IPS-20b (cell line): ENCODE measurements around the gene CREB3L4.

ENCODE experiments used
- H3K27ac ChIP-seq: one replicate; pipeline ENCODE4 v1.5.1; 2013; ENCODE audit warnings: low read length
- H3K27me3 ChIP-seq: 2 replicates; pipeline ENCODE4 v1.6.1; 2013; ENCODE audit warnings: mild to moderate bottlenecking, low read length, inconsistent platforms; ENCODE audit not compliant: insufficient read depth
- H3K36me3 ChIP-seq: 2 replicates; pipeline ENCODE4 v1.6.1; 2013; ENCODE audit warnings: low read depth, mild to moderate bottlenecking, inconsistent platforms, low read length, moderate library complexity; ENCODE audit not compliant: insufficient read depth
- H3K4me1 ChIP-seq: 2 replicates; pipeline ENCODE4 v1.6.1; 2013; ENCODE audit warnings: mild to moderate bottlenecking, control low read depth, inconsistent platforms, low read length, moderate library complexity; ENCODE audit not compliant: insufficient read depth
- H3K4me3 ChIP-seq: 2 replicates; pipeline ENCODE4 v1.5.1; 2013; ENCODE audit warnings: mild to moderate bottlenecking, low read length, inconsistent platforms
- H3K9ac ChIP-seq: 2 replicates; pipeline ENCODE4 v1.6.1; 2013; ENCODE audit warnings: low read depth, mild to moderate bottlenecking, inconsistent platforms, low read length, moderate library complexity
- H3K9me3 ChIP-seq: 2 replicates; pipeline ENCODE4 v1.6.1; 2013; ENCODE audit warnings: mild to moderate bottlenecking, low read depth, low read length, inconsistent platforms; ENCODE audit not compliant: insufficient read depth

The CREB3L4 gene

DNA sequence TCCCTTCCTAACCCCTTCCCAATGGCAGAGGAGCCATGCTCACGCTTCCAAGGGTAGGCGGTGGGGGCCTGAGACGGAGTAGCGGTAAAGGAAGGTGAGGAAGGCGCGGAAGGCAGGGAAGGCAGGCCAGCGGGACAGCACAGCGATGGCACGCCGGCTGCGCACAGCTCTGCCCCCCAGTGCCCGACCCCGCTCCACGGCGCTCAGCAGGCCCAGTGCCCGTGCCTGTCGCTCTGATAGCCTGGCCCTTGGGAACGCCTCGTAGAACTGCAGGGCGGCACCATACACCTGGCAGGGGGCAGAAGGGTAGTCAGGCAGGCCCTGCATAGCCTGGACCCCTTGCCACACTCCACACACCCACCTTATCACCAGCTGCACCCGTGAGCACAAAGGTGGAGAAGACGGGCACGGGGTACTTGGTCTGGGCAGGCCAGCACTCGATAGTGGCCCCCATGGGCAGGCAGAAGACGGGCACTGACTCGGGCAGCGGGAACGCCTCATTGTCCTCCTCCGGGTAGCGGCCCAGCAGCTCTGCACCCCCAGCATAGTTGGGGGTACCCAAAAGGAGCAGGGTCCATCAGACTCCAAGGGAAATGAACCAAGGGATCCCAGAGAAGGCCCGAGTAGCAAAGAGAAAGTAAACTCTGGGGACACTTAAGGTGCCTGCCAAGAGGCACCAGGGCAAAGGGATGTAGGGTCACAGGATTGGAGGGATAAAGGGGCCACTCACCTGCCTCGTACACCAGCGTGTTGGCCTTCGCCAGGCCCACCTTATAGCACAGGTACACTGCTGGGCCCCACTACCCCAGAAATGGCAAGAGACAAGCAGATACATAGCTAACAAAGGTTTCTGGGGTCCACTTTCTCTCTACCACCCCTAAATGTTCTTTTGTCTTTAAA lies 25.6 kb upstream of the CREB3L4 start:
- Histone ChIP-seq H3K36me3 (peaks cover 58% of the 10 kb centered on the region), H3K27ac (no peak overlapping the region), H3K4me1 (no peaks in the 10 kb centered on the region), H3K4me3 (no peak overlapping the region), H3K27me3 (no peaks in the 10 kb centered on the region), H3K9ac (no peak overlapping the region), H3K9me3 (no peaks in the 10 kb centered on the region)

DNA sequence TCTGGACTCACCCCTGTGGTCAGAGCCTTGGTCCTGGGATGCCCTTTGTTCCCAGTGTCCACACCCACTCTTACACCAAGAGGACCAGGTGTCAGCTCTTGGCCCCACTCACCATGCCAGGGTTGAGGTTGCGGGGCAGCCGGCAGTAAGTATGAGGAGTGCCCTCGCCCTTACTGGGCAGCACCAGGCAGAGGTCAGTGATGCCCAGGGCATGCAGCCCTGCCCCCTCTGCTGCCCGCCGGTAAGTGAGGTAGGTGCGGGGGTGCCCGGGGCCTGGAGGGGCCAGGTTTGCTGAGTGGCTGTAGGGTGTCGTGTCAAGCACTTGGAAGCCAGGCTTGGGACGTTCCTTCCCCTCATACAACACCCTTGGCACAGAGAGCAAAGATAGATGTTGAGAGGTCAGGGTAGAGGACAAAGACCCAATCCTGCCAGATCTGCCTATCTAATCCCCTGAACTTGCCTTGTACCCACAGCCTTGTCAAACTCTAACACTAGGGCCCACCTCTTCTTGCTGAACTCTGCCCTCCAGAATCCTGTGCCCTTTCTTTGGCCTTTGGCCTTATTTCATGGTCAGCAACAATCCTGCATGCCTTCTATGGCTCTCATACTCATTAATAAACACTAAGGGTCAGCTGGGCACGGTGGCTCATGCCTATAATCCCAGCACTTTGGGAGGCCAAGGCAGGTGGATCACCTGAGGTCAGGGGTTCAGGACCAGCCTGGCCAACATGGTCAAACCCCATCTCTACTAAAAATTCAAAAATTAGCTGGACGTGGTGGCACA lies 24.7 kb upstream of the CREB3L4 start:
- Histone ChIP-seq H3K27ac (no peak overlapping the region), H3K27me3 (no peaks in the 10 kb centered on the region), H3K9me3 (no peaks in the 10 kb centered on the region), H3K9ac (no peak overlapping the region), H3K36me3 (peaks cover 57% of the 10 kb centered on the region), H3K4me1 (no peaks in the 10 kb centered on the region), H3K4me3 (no peak overlapping the region)

DNA sequence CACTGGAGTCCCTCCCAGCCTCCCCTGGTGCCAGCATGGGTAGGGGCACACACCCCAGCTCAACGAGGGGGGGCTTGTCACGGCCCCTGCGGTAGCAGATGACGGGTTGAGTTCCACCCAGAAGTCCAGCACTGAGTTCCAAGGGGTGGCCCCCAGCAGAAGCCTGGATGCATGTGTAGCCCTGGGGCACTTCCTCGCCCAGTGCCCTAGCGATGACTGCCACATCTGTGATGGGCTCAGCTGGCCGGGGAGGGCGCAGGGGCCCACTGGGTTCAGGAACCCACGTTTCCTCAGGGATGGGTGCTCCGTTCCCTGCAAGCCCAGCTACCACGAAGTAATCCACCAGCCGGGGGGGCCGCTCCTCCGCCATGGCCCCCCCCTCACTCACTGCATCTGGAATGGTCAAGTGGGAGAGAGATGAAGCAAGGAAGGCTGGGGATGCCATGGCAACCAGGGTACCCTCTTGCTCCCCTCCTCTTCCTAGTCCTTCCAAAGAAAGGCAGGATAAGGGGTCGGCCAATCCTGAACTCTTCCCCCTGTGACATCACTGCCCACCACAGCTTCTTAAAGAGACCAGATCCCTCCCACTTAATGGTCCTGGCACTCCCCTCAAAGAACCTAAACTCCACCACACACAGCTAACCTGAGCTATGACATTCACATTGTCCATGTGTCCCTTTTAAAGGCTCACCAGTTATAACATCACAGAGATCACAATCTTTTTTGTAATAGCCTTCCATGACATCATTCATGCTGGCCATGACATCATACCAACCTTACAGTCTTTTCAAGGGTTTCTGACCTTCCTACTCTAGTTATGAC lies 23.5 kb upstream of the CREB3L4 start:
- H3K4me3 ChIP-seq, result no peak overlapping the region
- H3K4me1 ChIP-seq, result no peaks in the 10 kb centered on the region
- H3K9ac ChIP-seq, result no peak overlapping the region
- H3K27me3 ChIP-seq, result no peaks in the 10 kb centered on the region
- H3K36me3 ChIP-seq, result peaks cover 63% of the 10 kb centered on the region
- H3K9me3 ChIP-seq, result no peaks in the 10 kb centered on the region
- no peak overlapping the region for H3K27ac ChIP-seq

DNA sequence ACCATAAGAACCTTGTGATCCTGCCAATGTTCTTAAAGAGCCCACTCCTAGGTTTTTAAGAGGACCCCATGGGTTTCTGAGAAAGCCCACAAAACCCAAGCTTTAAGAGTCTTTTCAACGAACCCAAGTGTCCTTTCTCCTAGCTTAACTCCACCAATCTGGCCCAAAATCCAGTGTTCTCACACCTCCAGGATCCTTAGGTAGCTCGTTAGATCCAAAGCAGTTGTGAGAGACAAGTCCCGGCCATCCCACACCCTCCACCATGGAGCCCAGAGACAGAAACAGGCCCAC lies 22.9 kb upstream of the CREB3L4 start:
- Histone ChIP-seq H3K36me3 (peaks cover 60% of the 10 kb centered on the region), H3K4me3 (peak overlapping the region; percentile 76; the same call in 1 of the 2 replicates), H3K9ac (0 out of 2 replicates have a peak overlapping the region, but pooled peaks have one; percentile 77), H3K9me3 (no peaks in the 10 kb centered on the region), H3K27ac (no peak overlapping the region), H3K4me1 (no peaks in the 10 kb centered on the region), H3K27me3 (no peaks in the 10 kb centered on the region)

DNA sequence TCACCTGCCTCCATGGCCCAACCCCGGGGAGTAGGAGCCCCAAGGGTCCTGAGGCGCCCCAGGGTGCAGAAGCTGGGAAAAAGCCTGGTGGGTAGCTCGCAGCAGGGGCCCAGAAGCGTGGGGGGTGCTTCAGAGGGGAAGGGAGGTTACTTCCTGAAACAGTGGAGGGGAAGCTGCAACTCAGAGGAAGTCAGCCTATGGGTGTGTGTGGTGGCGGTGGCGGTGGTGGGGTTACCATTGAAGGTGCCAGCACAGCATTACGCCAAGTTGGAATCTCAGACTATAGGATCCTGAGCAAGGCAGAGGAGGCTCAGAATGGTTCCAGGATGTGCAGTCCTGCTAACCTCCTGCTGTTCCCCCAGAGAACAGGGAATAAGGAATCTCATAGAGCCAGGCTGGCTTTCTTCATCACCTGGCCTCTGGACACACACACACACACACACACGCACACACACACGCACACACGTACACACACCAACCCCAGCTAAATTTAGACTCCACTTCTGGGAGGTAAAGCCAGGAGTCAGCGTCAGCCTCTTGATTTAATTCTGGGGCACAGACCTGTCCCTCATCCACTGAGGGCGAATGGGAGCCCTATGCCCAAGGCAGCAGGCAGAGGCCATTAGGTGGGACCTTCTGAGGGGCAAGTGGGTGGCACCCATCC lies 22.4 kb upstream of the CREB3L4 start:
- Histone ChIP-seq H3K36me3 (peaks cover 60% of the 10 kb centered on the region), H3K4me3 (peak overlapping the region; percentile 76), H3K27me3 (no peaks in the 10 kb centered on the region), H3K9me3 (no peaks in the 10 kb centered on the region), H3K4me1 (no peaks in the 10 kb centered on the region), H3K27ac (peak overlapping the region; percentile 55), H3K9ac (peak overlapping the region; percentile 77)

DNA sequence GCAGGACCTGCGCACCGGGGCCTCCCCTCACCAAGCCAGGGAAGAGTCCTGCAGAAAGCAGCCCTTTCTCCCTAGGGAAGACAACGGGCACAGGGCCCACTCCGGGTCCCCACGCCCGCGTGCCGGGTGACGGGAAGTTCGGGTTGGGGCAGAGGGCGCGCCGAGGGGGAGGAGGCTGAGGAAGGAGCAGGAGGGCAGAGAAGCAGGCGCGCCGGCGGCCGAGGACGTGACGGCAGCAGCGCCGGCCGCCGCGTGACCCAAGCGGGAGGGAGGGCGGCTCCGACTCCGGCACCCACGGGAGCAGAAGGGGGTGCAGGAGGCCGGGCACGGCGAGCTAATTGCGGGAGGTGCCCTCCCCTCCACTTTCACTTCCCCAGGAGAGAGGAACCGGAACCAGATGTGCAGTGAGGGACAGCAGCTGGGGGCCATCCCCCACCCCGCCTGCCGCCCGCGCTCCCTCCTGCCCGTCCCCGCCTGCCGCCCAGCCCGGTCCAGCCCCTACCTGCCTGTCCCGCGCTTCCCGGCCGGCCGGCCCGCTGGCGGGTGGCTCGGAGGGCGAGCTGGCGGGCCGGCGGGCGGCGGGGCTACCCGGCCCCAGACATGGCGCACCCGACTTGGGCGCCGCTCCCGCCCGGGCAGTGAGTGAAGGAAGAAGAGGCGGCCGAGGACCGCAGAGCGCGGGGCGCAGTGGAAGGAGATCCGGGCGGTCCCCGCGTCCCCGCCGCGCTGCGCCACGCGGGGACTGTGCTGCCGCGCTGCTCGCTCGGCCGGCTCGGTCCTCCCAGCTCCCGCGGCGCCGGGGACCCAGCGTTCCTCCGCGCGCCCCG lies 21.7 kb upstream of the CREB3L4 start:
- H3K27me3 ChIP-seq, result no peaks in the 10 kb centered on the region
- H3K36me3 ChIP-seq, result peaks cover 60% of the 10 kb centered on the region
- no peaks in the 10 kb centered on the region for H3K9me3 ChIP-seq
- H3K27ac ChIP-seq, result peak overlapping the region; percentile 55
- H3K4me3 ChIP-seq, result peak overlapping the region; percentile 76
- H3K9ac ChIP-seq, result peak overlapping the region; percentile 77
- no peaks in the 10 kb centered on the region for H3K4me1 ChIP-seq

DNA sequence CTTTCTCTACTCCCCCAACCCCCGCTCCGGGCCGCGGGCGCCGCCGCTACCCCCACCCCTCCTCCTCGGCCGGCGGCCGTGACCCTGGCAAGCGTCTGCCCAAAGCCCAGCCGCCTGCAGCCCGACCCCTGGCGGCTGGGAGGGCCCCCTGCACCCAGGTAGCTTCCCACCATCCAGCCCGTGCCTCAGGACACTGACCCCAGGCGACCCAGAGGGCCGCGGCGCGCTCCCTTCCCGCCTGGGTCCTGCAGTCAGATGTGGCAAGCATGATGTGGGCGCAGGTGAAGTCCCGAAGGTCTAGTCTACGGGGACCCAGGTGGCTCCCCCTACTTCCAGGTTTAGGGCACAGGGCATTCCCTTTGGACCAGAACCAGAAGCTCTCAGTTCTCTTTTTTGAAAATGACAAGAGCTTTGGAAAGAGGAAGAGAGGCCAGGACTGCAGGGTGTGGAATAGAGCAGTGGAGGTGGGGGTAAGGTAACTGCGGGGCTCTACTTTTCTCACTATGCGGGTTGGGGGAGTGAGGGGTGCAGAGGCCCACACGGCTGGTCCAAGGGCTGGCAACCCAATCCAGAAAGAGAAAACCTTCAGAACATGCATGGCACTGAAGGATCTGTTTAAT lies 21.0 kb upstream of the CREB3L4 start, which contains the start of gene DENND4B:
Gene DENND4B (minus strand): TSS at position 97 of the 620 bp plus-strand sequence. CDS start 2,344 bp downstream, outside the sequence.
- Histone ChIP-seq H3K9ac (peak within 1 kb of the TSS; percentile 77), H3K9me3 (no peaks in the 10 kb centered on the region), H3K36me3 (peaks cover 61% of the 10 kb centered on the region), H3K4me1 (no peaks in the 10 kb centered on the region), H3K27ac (peak within 1 kb of the TSS; percentile 55), H3K4me3 (peak within 1 kb of the TSS; percentile 76), H3K27me3 (no peaks in the 10 kb centered on the region)

DNA sequence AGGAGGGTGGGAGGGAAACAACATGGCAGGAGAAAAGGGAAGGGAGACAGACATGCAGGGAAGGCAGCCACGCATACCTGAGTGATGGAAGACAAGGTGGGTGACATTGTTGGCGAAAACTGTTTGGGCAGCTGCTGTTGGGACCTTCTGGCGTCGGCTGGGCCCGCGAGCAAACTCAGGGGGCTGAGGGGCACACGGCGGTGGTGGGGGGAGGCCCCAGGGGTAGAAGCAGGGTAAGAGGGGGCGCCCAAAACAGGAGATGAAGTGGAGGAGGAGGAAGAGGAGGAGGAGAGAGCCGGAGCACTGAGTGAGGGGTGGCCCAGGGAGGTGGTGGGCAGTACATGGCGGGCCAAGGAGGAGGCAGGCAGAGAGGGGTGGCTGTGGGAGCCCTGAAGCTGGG lies 16.5 kb upstream of the CREB3L4 start:
- Histone ChIP-seq H3K4me1 (no peaks in the 10 kb centered on the region), H3K27me3 (no peaks in the 10 kb centered on the region), H3K4me3 (no peak overlapping the region), H3K27ac (no peak overlapping the region), H3K36me3 (peaks cover 67% of the 10 kb centered on the region), H3K9ac (no peak overlapping the region), H3K9me3 (no peaks in the 10 kb centered on the region)

DNA sequence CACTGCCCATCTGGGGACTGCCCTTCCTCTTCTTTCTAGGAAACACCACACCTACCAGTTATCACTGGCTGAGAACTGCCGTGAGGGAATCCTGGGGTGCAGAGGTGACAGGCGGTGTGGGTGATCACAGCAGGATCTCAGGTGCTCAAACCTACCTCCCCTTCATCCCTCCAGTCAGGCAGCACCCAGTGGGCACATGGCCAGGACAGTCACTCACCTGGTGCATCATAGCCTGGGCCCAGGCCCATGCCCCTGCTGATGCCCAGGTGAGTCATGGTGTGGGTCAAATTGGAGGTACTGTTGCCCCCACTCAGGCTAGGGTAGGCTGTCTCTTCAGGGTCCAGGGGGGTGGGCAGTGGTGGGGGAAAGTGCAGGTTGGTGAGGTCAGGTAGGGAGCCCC lies 15.9 kb upstream of the CREB3L4 start:
- peaks cover 3% of the 10 kb centered on the region for H3K4me1 ChIP-seq
- no peaks in the 10 kb centered on the region for H3K27me3 ChIP-seq
- H3K9ac ChIP-seq, result no peak overlapping the region
- H3K9me3 ChIP-seq, result no peaks in the 10 kb centered on the region
- peaks cover 67% of the 10 kb centered on the region for H3K36me3 ChIP-seq
- no peak overlapping the region for H3K27ac ChIP-seq
- no peak overlapping the region for H3K4me3 ChIP-seq

DNA sequence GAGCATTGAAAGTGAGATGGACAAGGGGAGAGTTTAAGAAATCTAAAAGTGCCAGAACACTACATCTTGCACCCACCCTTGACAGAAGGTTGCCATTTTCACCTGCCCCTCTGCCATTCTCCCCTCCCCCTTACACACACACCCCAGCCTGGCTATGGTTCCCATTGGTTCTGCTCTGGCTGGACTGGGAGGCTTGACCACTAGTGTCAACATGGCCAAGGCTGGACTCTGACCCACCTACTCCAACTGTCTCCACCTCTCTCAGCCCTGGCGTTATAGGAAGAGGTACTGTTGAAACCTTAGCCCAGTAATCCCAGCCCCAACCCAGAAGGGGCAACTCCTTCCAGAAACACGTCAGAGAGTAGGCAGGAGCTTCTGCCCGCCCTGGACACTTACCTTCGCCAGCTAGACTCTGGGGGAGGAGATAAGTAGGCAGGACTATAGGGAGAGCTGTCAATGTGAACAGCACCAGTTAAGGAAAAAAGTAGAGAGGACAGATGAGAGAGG lies 13.8 kb upstream of the CREB3L4 start:
- Histone ChIP-seq H3K4me1 (peaks cover 9% of the 10 kb centered on the region), H3K9me3 (no peaks in the 10 kb centered on the region), H3K27ac (no peak overlapping the region), H3K4me3 (no peak overlapping the region), H3K36me3 (peaks cover 49% of the 10 kb centered on the region), H3K9ac (no peak overlapping the region), H3K27me3 (no peaks in the 10 kb centered on the region)
